Measurements from ENCODE around the gene CADM2. TPM values are rescaled to one million over a fixed set of nuclear protein-coding genes. Genes with fewer than 3 reads are reported as not detected.

The CADM2 gene
- total RNA-seq, 1 experiment from 2014 or later = 0.64 TPM

DNA sequence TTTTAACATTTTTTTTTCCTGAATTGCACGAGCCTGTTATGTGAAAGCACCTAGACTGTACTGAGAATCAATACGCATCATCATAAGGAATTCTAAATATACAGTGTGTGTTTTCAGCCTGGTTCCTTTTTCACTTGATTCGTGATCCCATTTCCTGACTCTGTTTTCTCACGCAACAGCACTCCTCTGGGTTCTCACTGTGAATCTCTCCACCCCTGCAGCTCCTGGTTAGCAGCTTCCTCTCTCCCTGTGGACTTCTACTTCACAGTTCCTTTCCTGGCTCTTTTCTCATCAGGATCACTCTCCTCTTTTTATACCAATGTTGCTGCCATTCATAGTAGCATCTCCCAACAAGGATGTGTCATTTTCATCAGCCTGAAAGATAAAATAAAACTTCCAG lies 297.2 kb downstream of the CADM2 start:
- in situ Hi-C loops (cut with HindIII; ENCODE audit: low pct_unique_long_range_greater_than_20kb, low sequenced_read_pairs) = no loop called here
- Histone ChIP-seq H3K4me3 (ENCODE audit: low read depth in 2 of 2, low read length in 2 of 2) (no peak overlapping the region), H3K36me3 (ENCODE audit: control insufficient read depth, insufficient read depth, low read length) (no peaks in the 10 kb centered on the region), H3K4me1 (ENCODE audit: control insufficient read depth, insufficient read depth, low read length) (no peaks in the 10 kb centered on the region), H3K27ac (ENCODE audit: low read length) (no peak overlapping the region), H3K9me3 (ENCODE audit: control insufficient read depth, insufficient read depth, low read depth, low read length) (no peaks in the 10 kb centered on the region), H3K27me3 (ENCODE audit: control insufficient read depth, insufficient read depth, low read length) (no peaks in the 10 kb centered on the region)
- DNase-seq (ENCODE audit: low read depth, low spot score) (no peak), ATAC-seq (no peak)
- no peak for TF ChIP-seq SIN3A (IDR thresholded peaks at IDR 0.05; ENCODE audit: borderline replicate concordance, insufficient read depth, low read depth, low read length)
- TF ChIP-seq, protein P1, sequence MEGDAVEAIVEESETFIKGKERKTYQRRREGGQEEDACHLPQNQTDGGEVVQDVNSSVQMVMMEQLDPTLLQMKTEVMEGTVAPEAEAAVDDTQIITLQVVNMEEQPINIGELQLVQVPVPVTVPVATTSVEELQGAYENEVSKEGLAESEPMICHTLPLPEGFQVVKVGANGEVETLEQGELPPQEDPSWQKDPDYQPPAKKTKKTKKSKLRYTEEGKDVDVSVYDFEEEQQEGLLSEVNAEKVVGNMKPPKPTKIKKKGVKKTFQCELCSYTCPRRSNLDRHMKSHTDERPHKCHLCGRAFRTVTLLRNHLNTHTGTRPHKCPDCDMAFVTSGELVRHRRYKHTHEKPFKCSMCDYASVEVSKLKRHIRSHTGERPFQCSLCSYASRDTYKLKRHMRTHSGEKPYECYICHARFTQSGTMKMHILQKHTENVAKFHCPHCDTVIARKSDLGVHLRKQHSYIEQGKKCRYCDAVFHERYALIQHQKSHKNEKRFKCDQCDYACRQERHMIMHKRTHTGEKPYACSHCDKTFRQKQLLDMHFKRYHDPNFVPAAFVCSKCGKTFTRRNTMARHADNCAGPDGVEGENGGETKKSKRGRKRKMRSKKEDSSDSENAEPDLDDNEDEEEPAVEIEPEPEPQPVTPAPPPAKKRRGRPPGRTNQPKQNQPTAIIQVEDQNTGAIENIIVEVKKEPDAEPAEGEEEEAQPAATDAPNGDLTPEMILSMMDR (IDR thresholded peaks at IDR 0.05) = no peak
- no peak for TF ChIP-seq POLR2AphosphoS5 (IDR thresholded peaks at IDR 0.05; ENCODE audit: low read depth, low read length)
- TF ChIP-seq TCF7L2 (IDR thresholded peaks at IDR 0.05; ENCODE audit: low read depth, low read length) = no peak
- TF ChIP-seq, protein P2, sequence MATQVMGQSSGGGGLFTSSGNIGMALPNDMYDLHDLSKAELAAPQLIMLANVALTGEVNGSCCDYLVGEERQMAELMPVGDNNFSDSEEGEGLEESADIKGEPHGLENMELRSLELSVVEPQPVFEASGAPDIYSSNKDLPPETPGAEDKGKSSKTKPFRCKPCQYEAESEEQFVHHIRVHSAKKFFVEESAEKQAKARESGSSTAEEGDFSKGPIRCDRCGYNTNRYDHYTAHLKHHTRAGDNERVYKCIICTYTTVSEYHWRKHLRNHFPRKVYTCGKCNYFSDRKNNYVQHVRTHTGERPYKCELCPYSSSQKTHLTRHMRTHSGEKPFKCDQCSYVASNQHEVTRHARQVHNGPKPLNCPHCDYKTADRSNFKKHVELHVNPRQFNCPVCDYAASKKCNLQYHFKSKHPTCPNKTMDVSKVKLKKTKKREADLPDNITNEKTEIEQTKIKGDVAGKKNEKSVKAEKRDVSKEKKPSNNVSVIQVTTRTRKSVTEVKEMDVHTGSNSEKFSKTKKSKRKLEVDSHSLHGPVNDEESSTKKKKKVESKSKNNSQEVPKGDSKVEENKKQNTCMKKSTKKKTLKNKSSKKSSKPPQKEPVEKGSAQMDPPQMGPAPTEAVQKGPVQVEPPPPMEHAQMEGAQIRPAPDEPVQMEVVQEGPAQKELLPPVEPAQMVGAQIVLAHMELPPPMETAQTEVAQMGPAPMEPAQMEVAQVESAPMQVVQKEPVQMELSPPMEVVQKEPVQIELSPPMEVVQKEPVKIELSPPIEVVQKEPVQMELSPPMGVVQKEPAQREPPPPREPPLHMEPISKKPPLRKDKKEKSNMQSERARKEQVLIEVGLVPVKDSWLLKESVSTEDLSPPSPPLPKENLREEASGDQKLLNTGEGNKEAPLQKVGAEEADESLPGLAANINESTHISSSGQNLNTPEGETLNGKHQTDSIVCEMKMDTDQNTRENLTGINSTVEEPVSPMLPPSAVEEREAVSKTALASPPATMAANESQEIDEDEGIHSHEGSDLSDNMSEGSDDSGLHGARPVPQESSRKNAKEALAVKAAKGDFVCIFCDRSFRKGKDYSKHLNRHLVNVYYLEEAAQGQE (IDR thresholded peaks at IDR 0.05; ENCODE audit: insufficient read depth in 1 of 2, low read depth in 2 of 2, low read length in 1 of 2) = no peak
- ChIA-PET CTCF (no interaction called here), POLR2A (no interaction called here)
- BruUV-seq (replicated peaks) = no TSS peak
- intact Hi-C loops (cut with micrococcal nuclease; ENCODE audit: unreplicated experiment) = no loop called here

DNA sequence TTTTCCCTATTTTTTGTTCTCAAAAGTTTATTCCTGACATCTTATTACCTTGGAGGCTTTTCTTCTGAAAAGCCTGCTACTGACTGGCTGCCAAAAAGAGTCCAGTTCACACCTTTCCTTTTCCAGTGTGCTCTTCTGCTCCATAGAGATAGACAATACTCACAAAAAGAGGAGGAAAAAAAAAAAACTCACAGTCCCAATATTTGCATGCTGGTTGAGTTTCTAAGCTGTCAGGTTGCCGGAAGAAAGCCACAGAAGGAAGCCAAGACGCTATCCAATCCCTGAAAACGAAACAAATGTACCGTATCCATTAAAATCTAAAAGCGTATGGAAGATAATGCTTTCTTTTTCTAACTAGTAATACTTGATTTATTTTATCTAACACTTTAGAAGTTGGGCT lies 299.5 kb downstream of the CADM2 start:
- Histone ChIP-seq H3K9me3 (ENCODE audit: control insufficient read depth, insufficient read depth, low read depth, low read length) (no peaks in the 10 kb centered on the region), H3K27ac (ENCODE audit: low read length) (no peak overlapping the region), H3K36me3 (ENCODE audit: control insufficient read depth, insufficient read depth, low read length) (no peaks in the 10 kb centered on the region), H3K27me3 (ENCODE audit: control insufficient read depth, insufficient read depth, low read length) (no peaks in the 10 kb centered on the region), H3K4me3 (ENCODE audit: low read depth in 2 of 2, low read length in 2 of 2) (no peak overlapping the region), H3K4me1 (ENCODE audit: control insufficient read depth, insufficient read depth, low read length) (no peaks in the 10 kb centered on the region)
- no peak for DNase-seq (ENCODE audit: low read depth, low spot score)
- ChIA-PET CTCF (no interaction called here), POLR2A (no interaction called here)
- no TSS peak for BruUV-seq (replicated peaks)
- TF ChIP-seq, protein P1 (IDR thresholded peaks at IDR 0.05) = no peak
- TF ChIP-seq SIN3A (IDR thresholded peaks at IDR 0.05; ENCODE audit: borderline replicate concordance, insufficient read depth, low read depth, low read length) = no peak
- TF ChIP-seq, protein P2 (IDR thresholded peaks at IDR 0.05; ENCODE audit: insufficient read depth in 1 of 2, low read depth in 2 of 2, low read length in 1 of 2) = no peak
- TF ChIP-seq POLR2AphosphoS5 (IDR thresholded peaks at IDR 0.05; ENCODE audit: low read depth, low read length) = no peak
- TF ChIP-seq TCF7L2 (IDR thresholded peaks at IDR 0.05; ENCODE audit: low read depth, low read length) = no peak
- intact Hi-C loops (cut with micrococcal nuclease; ENCODE audit: unreplicated experiment) (no loop called here), in situ Hi-C loops (cut with HindIII; ENCODE audit: low pct_unique_long_range_greater_than_20kb, low sequenced_read_pairs) (no loop called here)
- no peak for ATAC-seq
